Activated CD4-positive, alpha-beta T cell treated with anti-CD3 and anti-CD28 coated beads, Interleukin-2, amount 10 ng/mL, durations not matched to agents 24 days and 14 days (primary cell): ENCODE data around the gene COL13A1. TPM values are rescaled to one million over a fixed set of nuclear protein-coding genes. Genes with fewer than 3 reads are reported as not detected.

Experiments used
- DNase-seq: peaks from one replicate; pipeline ENCODE4 v3.0.0; 2022
- H3K27ac Mint-ChIP-seq: one replicate; pipeline ENCODE4 v1.8.0; 2022; ENCODE audit warnings: mild to moderate bottlenecking, mixed read lengths
- H3K27me3 Mint-ChIP-seq: one replicate; pipeline ENCODE4 v1.8.0; 2022; ENCODE audit warnings: mixed read lengths
- H3K36me3 Mint-ChIP-seq: one replicate; pipeline ENCODE4 v1.8.0; 2022; ENCODE audit warnings: low read depth, mild to moderate bottlenecking, mixed read lengths
- H3K4me1 Mint-ChIP-seq: one replicate; pipeline ENCODE4 v1.8.0; 2021; ENCODE audit warnings: mixed read lengths
- H3K4me3 Mint-ChIP-seq: one replicate; pipeline ENCODE4 v1.8.0; 2022; ENCODE audit warnings: mild to moderate bottlenecking, moderate library complexity, mixed read lengths
- H3K9me3 Mint-ChIP-seq: one replicate; pipeline ENCODE4 v1.8.0; 2021; ENCODE audit warnings: mixed read lengths
- intact Hi-C: fragments of 100-400 bp; cut with micrococcal nuclease; formaldehyde crosslinking; loops from one replicate; pipeline ENCODE4 v1.15.1; 2023
- total RNA-seq: library from RNA; stranded (reverse); gene quantifications from 2 replicates; pipeline ENCODE4 v1.2.3, GENCODE V29; 2022

Gene COL13A1
- total RNA-seq, 1 donor from 2014 or later, result not detected

- Mint-ChIP-seq H3K27ac (no peak overlapping the region), H3K4me3 (no peak overlapping the region), H3K4me1 (peaks cover 5% of the 10 kb centered on the region), H3K27me3 (peaks cover 3% of the 10 kb centered on the region), H3K36me3 (no peaks in the 10 kb centered on the region), H3K9me3 (no peaks in the 10 kb centered on the region)
- intact Hi-C loops, result no loop called here
- no peak for DNase-seq
These were observed 63.7 kb downstream of the COL13A1 start for GRCh38 chr10:69865450-69865849.

GRCh38 chr10:69866246-69866687 lies 64.6 kb downstream of the COL13A1 start:
- no peak overlapping the region for H3K4me3 Mint-ChIP-seq
- intact Hi-C loops, result no loop called here
- DNase-seq, result no peak
- peaks cover 5% of the 10 kb centered on the region for H3K4me1 Mint-ChIP-seq
- H3K36me3 Mint-ChIP-seq, result no peaks in the 10 kb centered on the region
- peaks cover 3% of the 10 kb centered on the region for H3K27me3 Mint-ChIP-seq
- no peaks in the 10 kb centered on the region for H3K9me3 Mint-ChIP-seq
- no peak overlapping the region for H3K27ac Mint-ChIP-seq

DNA sequence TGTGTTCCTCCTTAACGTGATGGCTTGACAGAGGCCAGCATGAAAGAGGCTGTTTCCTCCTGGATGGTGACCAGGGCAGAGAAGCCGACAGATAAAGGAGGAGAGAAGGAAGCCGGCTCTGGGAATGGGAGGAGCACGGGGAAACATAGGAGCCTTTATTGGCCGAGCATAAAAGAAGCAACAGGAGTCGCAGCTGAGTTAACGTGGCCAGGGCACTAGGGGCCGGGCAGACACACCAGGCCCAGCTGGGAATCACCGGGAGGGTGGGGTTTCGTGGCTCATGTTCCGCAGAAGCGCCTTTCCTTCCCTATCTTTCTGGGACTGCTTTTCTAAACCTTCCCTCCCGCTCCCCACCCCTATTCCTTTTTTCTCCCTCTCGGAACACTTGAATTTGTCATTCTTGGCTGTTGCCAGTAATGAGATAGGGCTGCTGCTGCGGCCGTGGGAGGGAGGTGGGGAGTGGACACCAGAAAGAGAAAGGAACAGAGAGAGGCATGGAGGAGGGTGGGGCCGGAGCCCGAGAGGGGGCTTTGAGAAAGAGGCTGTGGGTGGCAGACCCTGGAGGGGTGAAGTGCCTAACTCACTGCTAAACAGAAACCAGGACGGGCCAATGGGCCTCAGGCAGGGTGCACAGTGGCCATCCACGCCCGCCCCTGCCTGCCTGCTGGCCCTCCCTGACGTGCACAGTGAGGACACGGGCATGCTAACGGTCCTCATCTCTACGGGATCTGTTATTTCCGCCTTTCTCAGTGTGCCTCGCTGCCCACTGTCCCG lies 65.2 kb downstream of the COL13A1 start:
- no peaks in the 10 kb centered on the region for H3K4me1 Mint-ChIP-seq
- H3K4me3 Mint-ChIP-seq, result no peak overlapping the region
- no peak for DNase-seq
- H3K27ac Mint-ChIP-seq, result no peak overlapping the region
- no peaks in the 10 kb centered on the region for H3K36me3 Mint-ChIP-seq
- intact Hi-C loops, result no loop called here
- H3K27me3 Mint-ChIP-seq, result peaks cover 4% of the 10 kb centered on the region
- no peaks in the 10 kb centered on the region for H3K9me3 Mint-ChIP-seq

DNA sequence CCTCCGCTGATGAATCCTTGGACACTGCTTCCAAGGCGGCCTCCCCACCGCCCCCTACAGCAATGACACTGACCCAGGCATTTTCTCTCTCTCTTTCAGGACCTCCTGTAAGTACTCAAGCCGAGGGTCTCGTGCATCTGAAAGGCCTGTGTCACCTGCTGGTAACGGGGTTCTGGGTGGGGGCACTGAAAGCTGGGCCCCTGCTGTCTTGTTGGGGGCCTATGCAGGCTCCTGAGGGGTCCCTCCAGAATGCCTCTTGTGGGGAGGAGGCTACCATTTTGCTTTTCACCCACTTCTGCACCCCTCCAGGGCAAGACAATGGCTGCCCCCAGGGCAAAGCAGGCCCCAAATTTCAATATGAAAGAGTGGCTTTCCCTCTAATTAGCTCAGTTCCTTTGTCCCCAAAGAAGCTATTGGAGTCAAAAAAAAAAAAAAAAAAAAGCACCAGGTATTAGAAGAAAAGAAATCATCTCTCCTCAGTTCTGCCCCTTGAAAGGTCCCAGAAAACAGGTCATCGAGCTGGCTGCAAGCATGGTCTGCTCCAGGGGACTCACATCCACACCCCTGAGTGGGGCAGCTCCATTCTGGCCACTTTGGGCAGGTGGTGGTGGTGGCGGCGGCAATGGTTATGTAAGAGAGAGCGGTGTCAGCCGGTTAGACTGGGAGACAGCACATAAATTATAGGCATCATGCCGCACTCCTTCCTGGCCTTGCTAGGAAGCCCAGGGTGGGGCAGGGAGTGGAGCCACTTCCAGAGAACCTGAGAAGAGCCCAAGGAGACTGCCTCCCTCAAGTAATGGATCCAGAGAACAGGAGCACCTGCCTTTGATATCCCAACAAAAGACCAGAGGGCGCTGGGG lies 66.2 kb downstream of the COL13A1 start:
- H3K27me3 Mint-ChIP-seq, result peaks cover 6% of the 10 kb centered on the region
- no peaks in the 10 kb centered on the region for H3K9me3 Mint-ChIP-seq
- no peak overlapping the region for H3K27ac Mint-ChIP-seq
- H3K4me1 Mint-ChIP-seq, result no peaks in the 10 kb centered on the region
- no peak overlapping the region for H3K4me3 Mint-ChIP-seq
- no peaks in the 10 kb centered on the region for H3K36me3 Mint-ChIP-seq
- intact Hi-C loops, result no loop called here
- DNase-seq, result no peak

- H3K4me1 Mint-ChIP-seq, result no peaks in the 10 kb centered on the region
- H3K27ac Mint-ChIP-seq, result no peak overlapping the region
- no peaks in the 10 kb centered on the region for H3K9me3 Mint-ChIP-seq
- intact Hi-C loops, result no loop called here
- H3K4me3 Mint-ChIP-seq, result no peak overlapping the region
- no peaks in the 10 kb centered on the region for H3K36me3 Mint-ChIP-seq
- no peak for DNase-seq
- peaks cover 6% of the 10 kb centered on the region for H3K27me3 Mint-ChIP-seq
These were observed 67.1 kb downstream of the COL13A1 start for GRCh38 chr10:69868821-69869220.

DNA sequence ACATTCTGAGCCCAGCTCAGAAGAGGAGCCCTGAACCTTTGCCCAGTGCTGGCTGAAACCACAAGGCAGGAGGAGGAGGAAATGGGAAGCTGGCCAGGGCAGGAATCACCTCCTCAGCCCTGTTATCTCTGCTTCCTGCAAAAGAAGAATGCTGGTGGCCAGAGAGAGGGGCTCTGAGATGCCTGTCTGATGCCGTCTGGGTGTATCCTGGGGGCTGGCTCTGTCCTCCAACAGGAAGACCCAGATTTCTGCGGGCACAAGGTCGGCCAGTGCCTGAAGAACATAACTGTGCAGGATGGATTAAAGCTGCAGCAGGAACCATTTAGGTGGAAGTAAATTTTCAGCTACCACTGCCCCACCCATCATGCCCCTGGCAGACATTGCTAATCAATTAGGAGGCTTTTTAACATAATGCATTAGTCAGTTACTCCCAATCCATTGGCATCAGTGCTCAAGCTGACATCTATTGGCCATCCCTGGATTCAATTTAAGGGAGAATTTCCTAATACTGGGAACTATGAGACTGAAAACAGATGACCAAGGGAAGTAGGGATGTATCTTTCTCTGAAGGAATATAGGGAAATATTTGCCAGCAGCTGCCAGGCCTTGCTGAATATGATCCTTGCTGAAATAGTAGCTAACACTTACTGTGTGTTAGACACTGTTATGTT lies 67.7 kb downstream of the COL13A1 start:
- Mint-ChIP-seq H3K4me3 (no peak overlapping the region), H3K9me3 (no peaks in the 10 kb centered on the region), H3K4me1 (no peaks in the 10 kb centered on the region), H3K27ac (no peak overlapping the region), H3K36me3 (no peaks in the 10 kb centered on the region), H3K27me3 (peaks cover 6% of the 10 kb centered on the region)
- no peak for DNase-seq
- intact Hi-C loops, result no loop called here

DNA sequence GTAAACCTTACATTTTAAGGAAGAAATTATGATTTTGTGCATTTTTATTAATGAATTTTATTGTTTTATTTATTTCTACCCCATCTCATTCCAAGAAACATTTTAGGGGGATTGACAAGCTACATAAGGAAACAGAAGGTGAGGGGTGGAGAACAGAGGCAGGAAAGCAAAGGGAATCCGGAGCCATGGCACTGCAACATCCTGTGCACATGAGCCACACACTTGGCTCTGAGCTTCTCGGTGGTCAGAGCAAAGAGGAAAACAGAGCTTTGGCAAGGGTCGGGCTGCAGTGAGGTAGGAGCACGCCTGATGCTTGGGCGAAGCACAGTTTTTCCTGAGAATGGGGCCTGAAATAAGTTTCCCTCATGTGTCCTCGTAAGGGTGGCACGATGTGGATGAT lies 68.9 kb downstream of the COL13A1 start:
- no peak for DNase-seq
- Mint-ChIP-seq H3K9me3 (no peaks in the 10 kb centered on the region), H3K4me1 (no peaks in the 10 kb centered on the region), H3K36me3 (no peaks in the 10 kb centered on the region), H3K4me3 (no peak overlapping the region), H3K27ac (no peak overlapping the region), H3K27me3 (peaks cover 4% of the 10 kb centered on the region)
- intact Hi-C loops, result no loop called here

DNA sequence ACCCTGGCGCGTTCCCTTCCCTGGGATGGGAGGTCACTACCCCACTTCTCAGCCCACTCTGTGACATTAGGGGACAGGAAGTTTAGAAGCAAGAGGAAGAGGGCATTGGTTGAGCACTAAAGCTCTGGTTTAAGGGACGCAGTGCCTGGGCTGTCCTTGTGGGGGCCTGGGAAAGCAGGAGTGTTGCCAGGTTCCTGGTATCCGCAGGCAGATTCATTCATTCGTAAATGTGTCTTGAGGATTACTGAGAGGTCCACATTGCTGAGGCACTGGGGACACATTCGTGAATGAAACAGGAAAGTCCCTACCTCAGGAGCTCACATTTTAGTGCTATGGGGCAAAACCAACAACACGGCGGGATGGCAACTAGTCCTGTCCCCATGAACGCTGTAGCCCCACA lies 69.4 kb downstream of the COL13A1 start:
- no peaks in the 10 kb centered on the region for H3K9me3 Mint-ChIP-seq
- no peak overlapping the region for H3K27ac Mint-ChIP-seq
- no peaks in the 10 kb centered on the region for H3K4me1 Mint-ChIP-seq

DNA sequence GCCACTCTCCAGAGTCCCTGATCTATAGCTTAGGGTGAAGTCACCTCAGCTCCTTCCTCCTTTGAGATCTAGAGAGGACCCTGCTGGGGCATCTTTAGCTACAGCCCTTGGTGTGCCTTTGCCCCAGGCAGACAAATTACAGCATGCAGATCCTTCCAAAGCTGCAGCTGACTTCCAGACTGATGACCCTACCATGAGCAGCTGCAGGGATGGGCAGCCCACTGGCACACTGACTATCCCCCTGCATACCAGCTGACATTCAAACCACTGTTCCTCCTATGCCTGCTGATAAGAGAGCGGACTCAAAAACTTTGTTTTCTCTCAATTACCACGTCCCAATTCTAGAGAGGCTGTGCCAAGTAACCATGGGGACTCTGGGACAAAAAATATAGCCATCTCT lies 70.6 kb downstream of the COL13A1 start:
- Mint-ChIP-seq H3K27me3 (peaks cover 4% of the 10 kb centered on the region), H3K4me3 (no peak overlapping the region), H3K27ac (no peak overlapping the region), H3K4me1 (no peaks in the 10 kb centered on the region), H3K9me3 (no peaks in the 10 kb centered on the region), H3K36me3 (no peaks in the 10 kb centered on the region)
- intact Hi-C loops, result no loop called here
- no peak for DNase-seq

More for the DNA sequence above, 69.4 kb downstream of the COL13A1 start:
- no peak overlapping the region for H3K4me3 Mint-ChIP-seq
- H3K36me3 Mint-ChIP-seq, result no peaks in the 10 kb centered on the region
- intact Hi-C loops, result no loop called here
- H3K27me3 Mint-ChIP-seq, result peaks cover 4% of the 10 kb centered on the region
- DNase-seq, result no peak

GRCh38 chr10:69873135-69873639 lies 71.5 kb downstream of the COL13A1 start:
- Mint-ChIP-seq H3K4me1 (no peaks in the 10 kb centered on the region), H3K27me3 (peaks cover 4% of the 10 kb centered on the region), H3K27ac (no peak overlapping the region), H3K36me3 (no peaks in the 10 kb centered on the region), H3K4me3 (no peak overlapping the region), H3K9me3 (no peaks in the 10 kb centered on the region)
- intact Hi-C loops, result no loop called here
- DNase-seq, result no peak

DNA sequence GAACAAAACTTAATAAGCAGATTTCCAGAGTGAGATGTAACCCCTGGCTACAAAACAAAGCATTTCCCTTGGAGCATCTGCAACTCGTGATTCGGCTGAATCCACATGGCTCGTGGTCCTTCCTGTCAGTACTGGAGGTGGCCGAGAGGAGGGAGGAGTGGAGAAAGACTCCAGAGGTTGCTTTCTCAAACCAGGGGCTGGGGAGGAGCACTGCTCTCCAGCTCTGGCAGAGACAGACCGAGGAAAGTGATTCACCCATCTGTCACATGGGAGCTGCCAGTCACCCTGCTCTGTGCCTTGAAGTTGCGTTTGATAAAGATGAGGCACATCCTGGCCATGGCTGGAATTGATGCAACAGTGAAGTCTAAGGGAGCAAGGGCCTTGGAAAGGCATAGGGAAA lies 72.7 kb downstream of the COL13A1 start:
- intact Hi-C loops, result no loop called here

GRCh38 chr10:69875856-69876255 lies 74.2 kb downstream of the COL13A1 start:
- Mint-ChIP-seq H3K27me3 (peaks cover 3% of the 10 kb centered on the region), H3K9me3 (no peaks in the 10 kb centered on the region), H3K4me3 (no peak overlapping the region), H3K4me1 (no peaks in the 10 kb centered on the region), H3K27ac (no peak overlapping the region), H3K36me3 (no peaks in the 10 kb centered on the region)
- DNase-seq, result no peak
- intact Hi-C loops, result no loop called here

More for the DNA sequence above, 72.7 kb downstream of the COL13A1 start:
- H3K4me3 Mint-ChIP-seq, result no peak overlapping the region
- H3K36me3 Mint-ChIP-seq, result no peaks in the 10 kb centered on the region
- DNase-seq, result no peak
- H3K9me3 Mint-ChIP-seq, result no peaks in the 10 kb centered on the region
- no peaks in the 10 kb centered on the region for H3K4me1 Mint-ChIP-seq
- no peak overlapping the region for H3K27ac Mint-ChIP-seq
- H3K27me3 Mint-ChIP-seq, result peaks cover 4% of the 10 kb centered on the region

DNA sequence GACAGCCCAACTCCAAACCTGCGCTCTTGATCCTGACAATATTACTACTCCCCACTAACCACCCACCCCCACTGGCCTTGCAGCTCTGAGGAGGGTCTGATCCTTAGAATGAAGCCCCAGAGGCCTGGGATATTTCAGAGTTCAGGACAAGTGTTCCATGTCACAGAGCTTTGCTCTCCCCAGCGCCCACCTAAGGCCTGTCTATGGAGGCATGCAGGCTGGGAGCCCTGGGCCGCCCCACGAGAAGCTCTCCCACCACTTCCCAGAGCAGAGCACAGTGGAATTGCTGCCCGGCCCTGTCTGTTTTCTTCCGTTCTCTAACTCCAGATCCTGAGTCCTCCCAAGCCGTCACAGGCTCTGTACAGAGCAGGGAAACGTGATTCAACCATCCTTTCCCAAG lies 74.6 kb downstream of the COL13A1 start:
- H3K9me3 Mint-ChIP-seq, result no peaks in the 10 kb centered on the region
- H3K36me3 Mint-ChIP-seq, result no peaks in the 10 kb centered on the region
- intact Hi-C loops, result no loop called here
- H3K27me3 Mint-ChIP-seq, result peaks cover 3% of the 10 kb centered on the region
- H3K4me1 Mint-ChIP-seq, result no peaks in the 10 kb centered on the region
- no peak for DNase-seq
- H3K27ac Mint-ChIP-seq, result no peak overlapping the region
- no peak overlapping the region for H3K4me3 Mint-ChIP-seq

GRCh38 chr10:69876931-69877330 lies 75.2 kb downstream of the COL13A1 start:
- no peak overlapping the region for H3K4me3 Mint-ChIP-seq
- intact Hi-C loops, result no loop called here
- peaks cover 1% of the 10 kb centered on the region for H3K27me3 Mint-ChIP-seq
- no peaks in the 10 kb centered on the region for H3K36me3 Mint-ChIP-seq
- DNase-seq, result no peak
- no peaks in the 10 kb centered on the region for H3K4me1 Mint-ChIP-seq
- no peaks in the 10 kb centered on the region for H3K9me3 Mint-ChIP-seq
- no peak overlapping the region for H3K27ac Mint-ChIP-seq
